SU-DHL-6 (cell line): ENCODE data around the gene TRIM10.

ENCODE experiments used
- CTCF ChIP-seq: fragments of 200-600 bp; sonication (generic); IDR thresholded peaks from one replicate; pipeline ENCODE4 v1.5.1; 2017; ENCODE audit warnings: antibody characterized with exemption, mild to moderate bottlenecking, low read length, moderate library complexity; ENCODE audit not compliant: insufficient read depth, poor library complexity, severe bottlenecking
- EZH2phosphoT487 ChIP-seq: fragments of 200-600 bp; sonication (generic), shearing (Covaris generic); conservative IDR thresholded peaks from 2 replicates; pipeline ENCODE4 v1.6.1; 2018; ENCODE audit warnings: mild to moderate bottlenecking, antibody characterized with exemption, low read length, moderate library complexity, mixed read lengths

- no peak for TF ChIP-seq CTCF
- TF ChIP-seq EZH2phosphoT487: no peak
These were observed 29.0 kb downstream of the TRIM10 start for GRCh38 chr6:30131947-30132497.
